Loucy (cell line): ENCODE measurements around the gene TMSB15A.

Source experiments
- H2AFZ ChIP-seq: fragments of 200-600 bp; sonication (generic); 2 replicates; pipeline ENCODE4 v1.6.0; 2016; ENCODE audit warnings: antibody characterized with exemption, mild to moderate bottlenecking, low read length, moderate library complexity
- H3F3A ChIP-seq: fragments of 200-600 bp; 2 replicates; pipeline ENCODE4 v1.6.0; 2016; ENCODE audit warnings: antibody characterized with exemption, low read depth, mild to moderate bottlenecking
- H3K27me3 ChIP-seq: fragments of 200-600 bp; sonication (generic); 2 replicates; pipeline ENCODE4 v1.6.1; 2014; ENCODE audit warnings: low read length, mild to moderate bottlenecking; ENCODE audit not compliant: insufficient read depth, poor library complexity, severe bottlenecking
- H3K36me3 ChIP-seq: fragments of 200-600 bp; sonication (generic); 2 replicates; pipeline ENCODE4 v1.6.1; 2016; ENCODE audit warnings: low read length; ENCODE audit not compliant: insufficient read depth
- H3K4me1 ChIP-seq: fragments of 200-600 bp; sonication (generic); 2 replicates; pipeline ENCODE4 v1.5.1; 2014; ENCODE audit warnings: low read length, mild to moderate bottlenecking; ENCODE audit not compliant: insufficient read depth, poor library complexity, severe bottlenecking
- H3K4me2 ChIP-seq: fragments of 200-600 bp; sonication (generic); 2 replicates; pipeline ENCODE4 v1.6.0; 2014; ENCODE audit warnings: antibody characterized with exemption, low read length, low read depth, mild to moderate bottlenecking; ENCODE audit not compliant: poor library complexity, severe bottlenecking
- H3K4me3 ChIP-seq: fragments of 200-600 bp; sonication (generic); 2 replicates; pipeline ENCODE4 v1.5.1; 2014; ENCODE audit warnings: low read length, mild to moderate bottlenecking, mixed read lengths; ENCODE audit not compliant: poor library complexity, severe bottlenecking
- H3K79me2 ChIP-seq: fragments of 200-600 bp; sonication (generic); 2 replicates; pipeline ENCODE4 v1.6.1; 2014; ENCODE audit warnings: low read length; ENCODE audit not compliant: insufficient read depth
- H3K9ac ChIP-seq: fragments of 200-600 bp; sonication (generic); 2 replicates; pipeline ENCODE4 v1.6.0; 2014; ENCODE audit warnings: mild to moderate bottlenecking, low read depth, low read length, moderate library complexity; ENCODE audit not compliant: poor library complexity, severe bottlenecking
- H3K9me2 ChIP-seq: fragments of 200-600 bp; sonication (generic); replicated peaks from 2 replicates; pipeline ENCODE4 v1.6.1; 2016; ENCODE audit warnings: low read depth, low read length, mixed read lengths
- H3K9me3 ChIP-seq: fragments of 200-600 bp; sonication (generic); 2 replicates; pipeline ENCODE4 v1.6.1; 2014; ENCODE audit warnings: mild to moderate bottlenecking, antibody characterized with exemption, low read length, low read depth; ENCODE audit not compliant: insufficient read depth
- H4K20me1 ChIP-seq: fragments of 200-600 bp; sonication (generic); 2 replicates; pipeline ENCODE4 v1.6.0; 2014; ENCODE audit warnings: antibody characterized with exemption, low read length, mild to moderate bottlenecking; ENCODE audit not compliant: insufficient read depth, poor library complexity, severe bottlenecking
- EZH2phosphoT487 ChIP-seq: fragments of 200-600 bp; IDR thresholded peaks from 2 replicates; pipeline ENCODE4 v1.6.1; 2018; ENCODE audit warnings: antibody characterized with exemption, mild to moderate bottlenecking, moderate library complexity, borderline replicate concordance
- TF ChIP-seq, protein P1 (sequence below): fragments of 200-600 bp; sonication (generic); conservative IDR thresholded peaks from 2 replicates; pipeline ENCODE4 v1.5.1; 2014; ENCODE audit warnings: mild to moderate bottlenecking, antibody characterized with exemption, low read length

The TMSB15A gene

DNA sequence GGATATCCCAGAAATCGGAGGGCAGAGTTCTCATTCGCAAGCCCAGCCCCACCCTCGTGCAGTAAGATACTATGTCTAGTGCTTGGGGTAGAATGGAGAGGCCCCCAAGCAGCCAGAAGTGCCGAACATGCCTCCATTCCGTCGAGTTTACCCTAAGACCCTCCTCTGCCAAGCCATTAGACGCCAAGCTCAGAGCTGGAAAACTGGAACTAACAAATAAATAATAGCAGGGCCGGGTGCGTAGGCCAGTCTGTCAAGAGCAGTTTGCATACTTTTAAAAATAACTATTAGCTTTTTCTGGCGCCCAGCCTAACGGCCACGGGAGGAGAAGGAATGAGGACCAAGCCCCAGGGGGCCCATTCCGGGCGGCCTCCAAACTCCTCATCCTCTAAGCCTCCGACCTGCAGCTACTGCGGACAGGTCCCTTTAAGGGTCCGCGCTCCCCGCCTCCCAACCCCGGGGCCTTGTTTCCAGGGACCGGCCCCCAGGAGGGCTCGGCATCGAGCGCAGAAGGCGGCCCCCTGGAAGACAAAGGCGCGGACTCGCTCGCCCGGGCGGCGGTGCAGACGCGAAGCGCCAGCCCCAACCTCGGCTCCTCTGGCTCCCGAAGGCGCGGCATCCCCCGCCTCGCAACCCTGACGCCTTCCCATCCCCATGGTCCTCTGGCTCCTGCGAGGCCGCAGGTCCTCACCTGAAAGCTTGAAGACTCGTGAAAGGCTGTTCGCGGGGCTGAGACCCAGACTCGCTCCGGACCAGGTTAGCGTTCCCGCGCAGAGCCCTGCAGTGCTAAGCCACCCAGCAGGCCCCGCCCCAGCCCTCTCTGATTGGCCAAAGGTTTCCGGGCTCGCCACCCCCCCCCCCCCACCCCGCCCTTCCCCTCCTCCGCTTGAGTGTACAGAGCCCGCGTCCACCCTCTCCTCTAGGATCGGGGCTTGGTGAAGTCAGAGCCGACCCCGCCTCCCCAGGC is at the start of gene TMSB15A:
TSS of gene TMSB15A (minus strand) at position 765 of the 967 bp plus-strand sequence.
- no peaks in the 10 kb centered on the region for H3K9me3 ChIP-seq
- H3F3A ChIP-seq = no peaks in the 10 kb centered on the region
- peaks cover 4% of the 10 kb centered on the region for H3K4me1 ChIP-seq
- H3K79me2 ChIP-seq = peaks cover 9% of the 10 kb centered on the region; the same call in 1 of the 2 replicates
- H3K4me2 ChIP-seq = peak within 1 kb of the TSS; percentile 79
- H3K9me2 ChIP-seq = no peaks in the 10 kb centered on the region
- no peak for TF ChIP-seq EZH2phosphoT487
- TF ChIP-seq, protein P1, sequence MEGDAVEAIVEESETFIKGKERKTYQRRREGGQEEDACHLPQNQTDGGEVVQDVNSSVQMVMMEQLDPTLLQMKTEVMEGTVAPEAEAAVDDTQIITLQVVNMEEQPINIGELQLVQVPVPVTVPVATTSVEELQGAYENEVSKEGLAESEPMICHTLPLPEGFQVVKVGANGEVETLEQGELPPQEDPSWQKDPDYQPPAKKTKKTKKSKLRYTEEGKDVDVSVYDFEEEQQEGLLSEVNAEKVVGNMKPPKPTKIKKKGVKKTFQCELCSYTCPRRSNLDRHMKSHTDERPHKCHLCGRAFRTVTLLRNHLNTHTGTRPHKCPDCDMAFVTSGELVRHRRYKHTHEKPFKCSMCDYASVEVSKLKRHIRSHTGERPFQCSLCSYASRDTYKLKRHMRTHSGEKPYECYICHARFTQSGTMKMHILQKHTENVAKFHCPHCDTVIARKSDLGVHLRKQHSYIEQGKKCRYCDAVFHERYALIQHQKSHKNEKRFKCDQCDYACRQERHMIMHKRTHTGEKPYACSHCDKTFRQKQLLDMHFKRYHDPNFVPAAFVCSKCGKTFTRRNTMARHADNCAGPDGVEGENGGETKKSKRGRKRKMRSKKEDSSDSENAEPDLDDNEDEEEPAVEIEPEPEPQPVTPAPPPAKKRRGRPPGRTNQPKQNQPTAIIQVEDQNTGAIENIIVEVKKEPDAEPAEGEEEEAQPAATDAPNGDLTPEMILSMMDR = no peak
- H2AFZ ChIP-seq = peak within 1 kb of the TSS; percentile 86
- no peaks in the 10 kb centered on the region for H3K27me3 ChIP-seq
- no peaks in the 10 kb centered on the region for H4K20me1 ChIP-seq
- no peaks in the 10 kb centered on the region for H3K36me3 ChIP-seq
- H3K9ac ChIP-seq = peak within 1 kb of the TSS; percentile 71
- H3K4me3 ChIP-seq = peak within 1 kb of the TSS; percentile 76

DNA sequence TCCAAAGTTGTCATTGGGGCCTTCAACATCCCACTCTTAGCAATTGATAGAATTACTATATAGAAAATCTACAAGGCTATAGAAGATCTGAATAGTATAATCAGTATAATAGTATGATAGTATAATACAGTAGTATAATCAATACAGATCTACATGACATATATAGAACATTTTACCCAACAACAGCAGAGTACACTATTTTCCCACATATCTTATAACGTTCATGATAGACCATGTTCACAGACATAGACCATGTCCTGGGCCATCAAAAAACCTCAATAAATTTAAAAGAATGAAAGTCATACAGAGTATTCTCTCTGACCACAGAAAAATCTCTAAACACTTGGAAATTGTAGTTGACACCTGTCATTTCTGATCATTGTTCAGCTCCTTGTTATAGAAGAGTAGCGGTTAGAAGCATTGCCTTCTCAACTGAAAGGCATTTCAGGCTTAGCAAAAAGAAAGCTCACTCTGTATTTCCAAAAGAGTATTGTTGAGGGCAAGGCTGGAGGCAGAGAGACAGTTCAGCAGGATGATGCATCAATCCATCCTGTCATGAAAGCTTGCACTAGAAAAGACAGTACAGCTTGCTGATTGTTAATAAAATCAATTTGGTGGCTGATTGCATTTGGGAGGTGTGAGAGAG is 44.0 kb upstream of the TMSB15A start:
- Histone ChIP-seq H3K4me2 (no peak overlapping the region), H3K4me3 (no peak overlapping the region), H3K4me1 (no peaks in the 10 kb centered on the region), H3F3A (no peaks in the 10 kb centered on the region), H3K9me3 (no peaks in the 10 kb centered on the region), H3K79me2 (no peaks in the 10 kb centered on the region), H3K9me2 (no peaks in the 10 kb centered on the region), H4K20me1 (no peaks in the 10 kb centered on the region), H2AFZ (no peak overlapping the region), H3K36me3 (no peaks in the 10 kb centered on the region), H3K27me3 (no peaks in the 10 kb centered on the region), H3K9ac (no peak overlapping the region)
- TF ChIP-seq, protein P1 = no peak
- no peak for TF ChIP-seq EZH2phosphoT487

DNA sequence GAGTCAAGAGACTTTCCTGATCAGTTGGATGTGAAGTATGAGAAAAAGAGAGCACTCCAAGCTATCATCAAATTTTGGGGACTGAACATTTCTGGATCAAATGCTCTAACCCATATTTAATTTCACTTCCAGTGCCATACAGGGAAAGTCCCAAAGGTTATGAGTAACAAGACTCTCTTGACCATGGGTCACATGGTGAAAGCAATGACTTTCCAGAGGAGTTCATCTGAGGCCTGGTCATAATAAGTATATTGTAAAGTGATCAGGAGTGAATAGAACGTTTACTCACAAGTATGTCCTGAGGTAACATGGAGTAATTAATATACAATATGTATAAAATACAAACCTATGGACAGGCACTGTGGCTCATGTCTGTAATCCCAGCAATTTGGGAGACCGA is 42.1 kb upstream of the TMSB15A start:
- Histone ChIP-seq H3K9me2 (no peaks in the 10 kb centered on the region), H3K4me1 (no peaks in the 10 kb centered on the region), H3K27me3 (no peaks in the 10 kb centered on the region), H3K4me2 (no peak overlapping the region), H3K36me3 (no peaks in the 10 kb centered on the region), H3K9ac (no peak overlapping the region), H3F3A (no peaks in the 10 kb centered on the region), H3K79me2 (no peaks in the 10 kb centered on the region), H3K4me3 (no peak overlapping the region), H4K20me1 (no peaks in the 10 kb centered on the region), H2AFZ (no peak overlapping the region), H3K9me3 (no peaks in the 10 kb centered on the region)
- TF ChIP-seq EZH2phosphoT487 = no peak
- TF ChIP-seq, protein P1 = no peak
